ENCODE results near the gene AK2. TPM values are rescaled to one million over a fixed set of nuclear protein-coding genes. Genes with fewer than 3 reads are reported as not detected.
"Not testable (repeated sequence)": the region's sequence is repeated elsewhere in the genome, so short reads cannot be mapped to it uniquely, and the experiment has no call there.

Gene AK2
- total RNA-seq, 1 experiment from 2014 or later, result 191 TPM

DNA sequence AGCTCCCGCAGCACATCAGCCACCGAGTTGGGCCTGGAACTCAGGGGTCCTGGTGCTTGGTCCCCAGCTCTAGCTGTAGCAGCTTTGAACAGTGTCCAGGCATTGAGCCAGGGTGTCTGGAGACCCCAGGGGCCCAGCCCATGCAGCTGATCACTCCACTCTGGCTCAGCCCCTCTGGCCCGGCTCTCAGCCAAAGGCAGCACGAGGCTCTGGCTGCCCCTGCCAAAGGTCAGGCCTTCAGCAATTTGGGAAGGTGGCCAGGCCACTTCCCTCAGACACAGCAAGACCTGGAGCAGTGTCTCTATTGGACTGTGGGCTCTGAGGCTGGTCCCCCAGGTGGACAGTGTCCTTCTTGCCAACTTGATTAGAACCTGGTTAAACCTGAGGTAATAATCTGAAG is 37.7 kb downstream of the AK2 start:
- BruUV-seq (replicated peaks), result no TSS peak
- Histone ChIP-seq H2AFZ (no peak overlapping the region), H3K27me3 (ENCODE audit: insufficient read depth, low read depth) (no peaks in the 10 kb centered on the region), H3K9me3 (ENCODE audit: insufficient read depth, low read depth) (no peaks in the 10 kb centered on the region), H3K4me1 (replicated peaks; ENCODE audit: insufficient read depth) (peaks cover 3% of the 10 kb centered on the region; the same call in 1 of the 2 replicates), H3K4me3 (no peak overlapping the region), H4K20me1 (ENCODE audit: insufficient read depth) (no peaks in the 10 kb centered on the region), H3K36me3 (ENCODE audit: low read depth) (peaks cover 14% of the 10 kb centered on the region), H3K27ac (no peak overlapping the region), H3F3A (ENCODE audit: insufficient read depth, low read depth) (peaks cover 23% of the 10 kb centered on the region; the same call in 1 of the 2 replicates), H3K4me2 (no peak overlapping the region), H3K9me2 (ENCODE audit: insufficient read depth) (no peaks in the 10 kb centered on the region), H3K79me2 (ENCODE audit: low read depth) (no peaks in the 10 kb centered on the region)
- no peak for DNase-seq
- ChIA-PET POLR2A (ENCODE audit: unreplicated experiment) (interaction anchor here (0.7 kb wide), 1 partner anchor 230 kb away, joined by 9 read pairs; no protein-coding TSS in a partner anchor), CTCF (no interaction called here)
- TF ChIP-seq EZH2 (IDR thresholded peaks at IDR 0.05; ENCODE audit: low read depth), result no peak
- TF ChIP-seq, protein P1, sequence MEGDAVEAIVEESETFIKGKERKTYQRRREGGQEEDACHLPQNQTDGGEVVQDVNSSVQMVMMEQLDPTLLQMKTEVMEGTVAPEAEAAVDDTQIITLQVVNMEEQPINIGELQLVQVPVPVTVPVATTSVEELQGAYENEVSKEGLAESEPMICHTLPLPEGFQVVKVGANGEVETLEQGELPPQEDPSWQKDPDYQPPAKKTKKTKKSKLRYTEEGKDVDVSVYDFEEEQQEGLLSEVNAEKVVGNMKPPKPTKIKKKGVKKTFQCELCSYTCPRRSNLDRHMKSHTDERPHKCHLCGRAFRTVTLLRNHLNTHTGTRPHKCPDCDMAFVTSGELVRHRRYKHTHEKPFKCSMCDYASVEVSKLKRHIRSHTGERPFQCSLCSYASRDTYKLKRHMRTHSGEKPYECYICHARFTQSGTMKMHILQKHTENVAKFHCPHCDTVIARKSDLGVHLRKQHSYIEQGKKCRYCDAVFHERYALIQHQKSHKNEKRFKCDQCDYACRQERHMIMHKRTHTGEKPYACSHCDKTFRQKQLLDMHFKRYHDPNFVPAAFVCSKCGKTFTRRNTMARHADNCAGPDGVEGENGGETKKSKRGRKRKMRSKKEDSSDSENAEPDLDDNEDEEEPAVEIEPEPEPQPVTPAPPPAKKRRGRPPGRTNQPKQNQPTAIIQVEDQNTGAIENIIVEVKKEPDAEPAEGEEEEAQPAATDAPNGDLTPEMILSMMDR (conservative IDR thresholded peaks at IDR 0.05), result no peak
- intact Hi-C loops (cut with micrococcal nuclease; ENCODE audit: unreplicated experiment), result no loop called here

DNA sequence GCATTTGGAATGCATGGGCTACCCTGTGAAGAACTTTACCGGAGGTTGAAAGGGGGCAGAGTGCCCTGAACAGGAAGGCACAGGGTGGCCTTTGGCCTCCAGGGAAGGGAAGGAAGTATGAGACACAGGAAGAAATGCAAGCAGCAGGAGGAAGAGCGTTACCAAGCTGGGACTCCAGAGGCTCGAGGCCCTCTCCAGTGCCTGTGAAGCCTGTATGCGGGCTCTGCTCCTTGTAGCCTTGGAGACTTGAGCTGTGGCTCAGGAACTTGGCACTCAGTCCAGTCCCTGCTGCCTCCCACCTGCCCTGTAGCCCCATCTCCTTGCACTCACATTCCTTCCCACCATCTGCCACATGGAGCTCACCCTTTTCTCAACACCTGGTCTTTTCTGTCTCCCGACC is 38.6 kb downstream of the AK2 start:
- intact Hi-C loops (cut with micrococcal nuclease; ENCODE audit: unreplicated experiment), result no loop called here
- H3K9me3 ChIP-seq (ENCODE audit: insufficient read depth, low read depth), result no peaks in the 10 kb centered on the region
- no peak for DNase-seq
- no peak for TF ChIP-seq EZH2 (IDR thresholded peaks at IDR 0.05; ENCODE audit: low read depth)
- TF ChIP-seq, protein P1 (conservative IDR thresholded peaks at IDR 0.05), result no peak
- POLR2A ChIA-PET (ENCODE audit: unreplicated experiment), result interaction anchor here (0.5 kb wide), 1 partner anchor 48 kb away, joined by 3 read pairs; no protein-coding TSS in a partner anchor
- no peaks in the 10 kb centered on the region for H3K9me2 ChIP-seq (ENCODE audit: insufficient read depth)
- CTCF ChIA-PET, result no interaction called here
- H3K4me1 ChIP-seq (replicated peaks; ENCODE audit: insufficient read depth), result peaks cover 12% of the 10 kb centered on the region
- H4K20me1 ChIP-seq (ENCODE audit: insufficient read depth), result no peaks in the 10 kb centered on the region
- H3K79me2 ChIP-seq (ENCODE audit: low read depth), result no peaks in the 10 kb centered on the region
- H3K4me3 ChIP-seq, result no peak overlapping the region
- no peak overlapping the region for H3K27ac ChIP-seq
- peaks cover 32% of the 10 kb centered on the region for H3F3A ChIP-seq (ENCODE audit: insufficient read depth, low read depth)
- BruUV-seq (replicated peaks), result no TSS peak
- no peak overlapping the region for H2AFZ ChIP-seq
- H3K36me3 ChIP-seq (ENCODE audit: low read depth), result peaks cover 8% of the 10 kb centered on the region
- H3K27me3 ChIP-seq (ENCODE audit: insufficient read depth, low read depth), result no peaks in the 10 kb centered on the region
- H3K4me2 ChIP-seq, result no peak overlapping the region

DNA sequence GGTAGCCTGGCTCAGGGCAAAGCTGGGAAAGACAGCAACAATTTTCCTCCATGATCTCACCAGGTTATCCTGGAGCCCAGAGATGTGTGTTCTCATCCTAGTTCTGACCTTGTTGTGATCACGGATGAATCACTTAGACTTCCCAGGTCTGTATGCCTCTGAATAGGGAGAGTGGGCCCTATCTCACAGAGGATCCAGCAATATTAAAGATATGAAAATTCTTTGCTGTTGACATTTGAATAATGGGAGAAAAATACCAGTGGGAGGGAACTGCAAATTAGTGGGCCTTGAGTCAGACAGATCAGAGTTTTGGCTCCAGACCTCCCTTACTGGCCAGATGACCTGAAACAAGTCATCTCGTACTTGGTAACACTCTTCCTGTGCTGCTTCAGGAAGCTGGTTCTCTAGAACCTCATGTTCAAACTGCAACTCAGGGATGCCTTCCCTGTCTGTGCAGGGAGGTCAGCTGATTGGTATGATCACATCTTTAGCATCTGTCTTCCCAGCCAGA is 39.2 kb downstream of the AK2 start:
- POLR2A ChIA-PET (ENCODE audit: unreplicated experiment), result no interaction called here
- DNase-seq, result no peak
- no peak overlapping the region for H3K27ac ChIP-seq
- CTCF ChIA-PET, result no interaction called here
- no peak for TF ChIP-seq EZH2 (IDR thresholded peaks at IDR 0.05; ENCODE audit: low read depth)
- TF ChIP-seq, protein P1 (conservative IDR thresholded peaks at IDR 0.05), result no peak
- no peaks in the 10 kb centered on the region for H3K9me3 ChIP-seq (ENCODE audit: insufficient read depth, low read depth)
- H3K4me1 ChIP-seq (replicated peaks; ENCODE audit: insufficient read depth), result peaks cover 17% of the 10 kb centered on the region
- no peaks in the 10 kb centered on the region for H4K20me1 ChIP-seq (ENCODE audit: insufficient read depth)
- H3K4me3 ChIP-seq, result no peak overlapping the region
- peaks cover 37% of the 10 kb centered on the region for H3F3A ChIP-seq (ENCODE audit: insufficient read depth, low read depth)
- peaks cover 3% of the 10 kb centered on the region; the same call in 1 of the 2 replicates for H3K36me3 ChIP-seq (ENCODE audit: low read depth)
- intact Hi-C loops (cut with micrococcal nuclease; ENCODE audit: unreplicated experiment), result no loop called here
- H3K9me2 ChIP-seq (ENCODE audit: insufficient read depth), result no peaks in the 10 kb centered on the region
- no peak overlapping the region for H3K4me2 ChIP-seq
- no peaks in the 10 kb centered on the region for H3K27me3 ChIP-seq (ENCODE audit: insufficient read depth, low read depth)
- H2AFZ ChIP-seq, result no peak overlapping the region
- no peaks in the 10 kb centered on the region for H3K79me2 ChIP-seq (ENCODE audit: low read depth)
- BruUV-seq (replicated peaks), result no TSS peak

DNA sequence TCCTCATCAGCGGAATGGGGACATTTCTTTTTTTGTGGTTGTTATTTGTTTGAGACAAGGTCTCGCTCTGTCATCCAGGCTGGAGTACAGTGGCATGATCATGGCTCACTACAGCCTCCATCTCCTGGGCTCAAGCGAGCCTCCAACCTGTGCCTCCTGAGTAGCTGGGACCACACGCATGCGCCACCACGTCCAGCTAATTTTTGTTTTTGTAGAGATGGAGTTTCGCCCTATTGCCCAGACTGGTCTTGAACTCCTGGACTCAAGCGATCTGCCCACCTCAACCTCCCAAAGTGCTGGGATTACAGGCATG is 43.4 kb downstream of the AK2 start:
- Histone ChIP-seq H3K4me2 (peak overlapping the region; percentile 68), H3K4me1 (replicated peaks; ENCODE audit: insufficient read depth) (peaks cover 58% of the 10 kb centered on the region), H3K27ac (peak overlapping the region; percentile 93), H3F3A (ENCODE audit: insufficient read depth, low read depth) (peaks cover 60% of the 10 kb centered on the region)
- H4K20me1 ChIP-seq (ENCODE audit: insufficient read depth); BruUV-seq (replicated peaks); H3K79me2 ChIP-seq (ENCODE audit: low read depth); H2AFZ ChIP-seq; H3K27me3 ChIP-seq (ENCODE audit: insufficient read depth, low read depth); H3K9me3 ChIP-seq (ENCODE audit: insufficient read depth, low read depth); H3K9me2 ChIP-seq (ENCODE audit: insufficient read depth); H3K4me3 ChIP-seq; H3K36me3 ChIP-seq (ENCODE audit: low read depth); intact Hi-C loops (cut with micrococcal nuclease; ENCODE audit: unreplicated experiment); DNase-seq: not testable (repeated sequence)
- CTCF ChIA-PET, result interaction anchor here (1.7 kb wide), 1 partner anchor 14 kb away, joined by 8 read pairs; no protein-coding TSS in a partner anchor
- POLR2A ChIA-PET (ENCODE audit: unreplicated experiment), result interaction anchor here (0.6 kb wide), 1 partner anchor 24 kb away, joined by 3 read pairs; no protein-coding TSS in a partner anchor
